Right lung (tissue), 10 donors: ENCODE results near the gene NPAT. TPM values are rescaled to one million over a fixed set of nuclear protein-coding genes. Genes with fewer than 3 reads are reported as not detected.
A peak's percentile ranks its signal among the peaks of the same experiment; 100 is the strongest.

Experiments used
- DNase-seq, 2 donors: peaks; one replicate each; pipeline ENCODE4 v3.0.0-alpha.2; 2013
- long read RNA-seq, 8 donors: transcript quantifications; one replicate each; lab custom pipeline, GENCODE V29; 2026
- polyA plus RNA-seq, 5 donors: library from polyadenylated mRNA; unstranded; fragments of 120-200 nt; gene quantifications; one replicate each; pipeline versions ENCODE4 v1.2.1 to v1.2.3, GENCODE V29; 2013; ENCODE audit warnings: inconsistent platforms in 1 of 5, low replicate concordance in 1 of 5; ENCODE audit not compliant: insufficient read length in 5 of 5, insufficient read depth in 1 of 5

The NPAT gene
- 10 to 100 TPM; 16.5 to 23.1 (median 20.6) TPM for polyA plus RNA-seq
- long read RNA-seq, donor 1, partial matches to known transcripts = 5 of 5 reads
- long read RNA-seq, donor 1, other reads (novel, unspliced or antisense) = 0 of 5 reads
- long read RNA-seq, donor 2 = 0 reads
- long read RNA-seq, donor 3, partial matches to known transcripts = 8 of 8 reads
- long read RNA-seq, donor 3, other reads (novel, unspliced or antisense) = 0 of 8 reads
- long read RNA-seq, donor 4, partial matches to known transcripts = 6 of 6 reads
- long read RNA-seq, donor 4, other reads (novel, unspliced or antisense) = 0 of 6 reads
- long read RNA-seq, donor 5, full-length matches to known transcripts = 1 of 8 reads
- long read RNA-seq, donor 5, partial matches to known transcripts = 7 of 8 reads
- long read RNA-seq, donor 5, other reads (novel, unspliced or antisense) = 0 of 8 reads
- long read RNA-seq, donor 6, partial matches to known transcripts = 8 of 8 reads
- long read RNA-seq, donor 6, other reads (novel, unspliced or antisense) = 0 of 8 reads
- long read RNA-seq, donor 7, partial matches to known transcripts = 37 of 37 reads
- long read RNA-seq, donor 7, other reads (novel, unspliced or antisense) = 0 of 37 reads
- long read RNA-seq, donor 8 = 0 reads

DNA sequence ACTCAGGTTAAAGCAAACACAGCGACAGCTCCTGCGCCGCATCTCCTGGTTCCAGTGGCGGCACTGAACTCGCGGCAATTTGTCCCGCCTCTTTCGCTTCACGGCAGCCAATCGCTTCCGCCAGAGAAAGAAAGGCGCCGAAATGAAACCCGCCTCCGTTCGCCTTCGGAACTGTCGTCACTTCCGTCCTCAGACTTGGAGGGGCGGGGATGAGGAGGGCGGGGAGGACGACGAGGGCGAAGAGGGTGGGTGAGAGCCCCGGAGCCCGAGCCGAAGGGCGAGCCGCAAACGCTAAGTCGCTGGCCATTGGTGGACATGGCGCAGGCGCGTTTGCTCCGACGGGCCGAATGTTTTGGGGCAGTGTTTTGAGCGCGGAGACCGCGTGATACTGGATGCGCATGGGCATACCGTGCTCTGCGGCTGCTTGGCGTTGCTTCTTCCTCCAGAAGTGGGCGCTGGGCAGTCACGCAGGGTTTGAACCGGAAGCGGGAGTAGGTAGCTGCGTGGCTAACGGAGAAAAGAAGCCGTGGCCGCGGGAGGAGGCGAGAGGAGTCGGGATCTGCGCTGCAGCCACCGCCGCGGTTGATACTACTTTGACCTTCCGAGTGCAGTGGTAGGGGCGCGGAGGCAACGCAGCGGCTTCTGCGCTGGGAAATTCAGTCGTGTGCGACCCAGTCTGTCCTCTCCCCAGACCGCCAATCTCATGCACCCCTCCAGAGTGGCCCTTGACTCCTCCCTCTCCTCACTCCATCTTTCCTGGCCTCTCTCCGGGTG lies at the start of gene NPAT, which contains the start of gene ATM:
Gene NPAT, minus strand, starts transcription at position 65 of the 774 bp plus-strand sequence. CDS start 102 bp downstream, outside the sequence.
Gene ATM, plus strand, starts transcription at position 494 of the 774 bp plus-strand sequence. CDS start 4,558 bp downstream, outside the sequence.
- DNase-seq = peak; percentile 99

- DNase-seq = no peak
Observed at GRCh38 chr11:108269583-108269982, 47.1 kb upstream of the NPAT start.

DNA sequence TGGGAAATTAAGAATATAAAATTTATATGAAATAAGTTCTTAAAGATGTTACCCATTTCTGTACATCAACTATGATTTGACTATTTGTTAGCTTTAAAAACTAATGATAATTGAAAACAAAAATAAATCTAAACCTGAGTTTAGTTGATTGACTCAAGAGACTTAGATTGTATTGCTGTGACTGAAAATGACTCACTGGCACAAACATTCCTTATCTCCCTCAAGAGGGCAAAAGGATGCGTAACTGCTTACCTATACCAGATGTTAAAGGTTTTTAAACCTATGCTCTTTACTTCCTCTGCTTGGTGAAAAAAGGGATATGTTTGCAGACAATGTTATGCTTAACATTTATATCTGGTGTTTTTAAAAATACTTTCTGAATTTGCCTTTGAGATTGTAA lies 30.7 kb upstream of the NPAT start:
- DNase-seq = no peak

GRCh38 chr11:108246885-108247284 lies 24.4 kb upstream of the NPAT start:
- no peak for DNase-seq

- DNase-seq = no peak
Observed at GRCh38 chr11:108246308-108246707, 23.9 kb upstream of the NPAT start.

DNA sequence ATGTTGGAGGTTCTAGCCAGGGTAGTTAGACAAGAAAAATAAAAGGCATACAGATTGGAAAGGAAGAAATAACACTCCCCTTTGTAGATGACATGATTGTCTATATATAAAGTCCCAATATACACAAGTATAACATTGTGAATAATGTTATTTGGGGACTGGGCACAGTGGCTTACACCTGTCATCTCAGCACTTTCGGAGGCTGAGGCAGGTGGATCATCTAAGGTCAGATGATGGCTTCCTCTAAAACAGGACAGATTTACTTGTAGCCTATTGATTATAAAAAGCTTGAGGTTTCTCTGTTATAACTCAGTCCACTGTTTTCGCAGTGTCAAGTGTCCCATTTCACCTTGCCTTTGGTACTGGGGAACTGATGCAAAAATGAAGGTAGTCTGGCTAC lies 20.0 kb upstream of the NPAT start:
- DNase-seq = no peak

GRCh38 chr11:108241330-108242037 lies 19.0 kb upstream of the NPAT start:
- DNase-seq = no peak

- no peak for DNase-seq
Observed at GRCh38 chr11:108239076-108239475, 16.6 kb upstream of the NPAT start.

DNA sequence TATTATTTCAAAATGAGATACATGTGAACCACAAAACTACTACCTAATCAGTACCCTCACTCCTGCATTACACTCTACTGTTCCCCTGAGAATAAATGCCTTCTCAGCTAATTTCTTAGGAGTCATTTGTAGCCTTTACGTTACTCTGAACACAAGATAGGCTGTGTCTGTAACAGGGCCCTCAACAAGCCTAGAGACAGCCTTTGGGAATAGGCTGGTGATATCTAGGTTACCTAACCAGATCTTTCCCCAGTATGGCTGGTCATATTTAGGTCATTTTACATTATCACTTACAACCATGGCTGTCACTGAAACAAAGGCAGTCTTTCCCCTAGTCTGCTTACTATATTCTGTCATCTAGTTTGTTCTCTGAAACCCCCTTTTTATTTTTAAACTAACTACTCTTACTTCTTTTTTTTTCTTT lies 14.6 kb upstream of the NPAT start:
- DNase-seq = no peak

GRCh38 chr11:108235633-108236032 lies 13.2 kb upstream of the NPAT start:
- DNase-seq = no peak

- DNase-seq = no peak
Observed at GRCh38 chr11:108235192-108235591, 12.8 kb upstream of the NPAT start.

DNA sequence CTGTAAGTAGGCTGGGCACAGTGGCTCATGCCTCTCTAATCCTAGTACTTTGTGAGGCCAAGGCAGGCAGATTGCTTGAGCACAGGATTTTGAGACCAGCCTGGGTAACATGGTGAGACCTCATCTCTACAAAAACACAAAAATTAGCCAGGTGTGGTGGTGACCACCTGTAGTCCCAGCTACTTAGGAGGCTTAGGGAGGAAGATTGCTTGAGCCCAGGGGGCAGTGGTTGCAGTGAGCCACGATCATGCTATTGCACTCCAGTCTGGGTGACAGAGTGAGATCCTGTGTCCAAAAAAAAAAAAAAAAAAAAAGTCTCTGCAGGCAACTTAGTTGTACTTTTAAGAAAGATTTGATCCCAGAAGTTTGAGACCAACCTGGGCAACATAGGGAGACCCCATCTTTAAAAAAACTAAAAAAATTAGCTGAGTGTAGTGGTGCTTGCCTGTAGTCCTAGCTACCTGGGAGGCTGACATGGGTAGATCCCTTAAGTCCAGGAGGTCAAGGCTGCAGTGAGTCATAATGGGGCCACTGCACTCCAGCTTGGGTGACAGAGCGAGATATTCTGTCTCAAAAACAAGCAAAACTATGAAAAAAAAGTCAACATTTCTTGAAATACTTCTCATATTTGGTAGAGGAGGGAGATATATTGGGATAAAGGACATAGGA lies 11.0 kb upstream of the NPAT start:
- no peak for DNase-seq

DNA sequence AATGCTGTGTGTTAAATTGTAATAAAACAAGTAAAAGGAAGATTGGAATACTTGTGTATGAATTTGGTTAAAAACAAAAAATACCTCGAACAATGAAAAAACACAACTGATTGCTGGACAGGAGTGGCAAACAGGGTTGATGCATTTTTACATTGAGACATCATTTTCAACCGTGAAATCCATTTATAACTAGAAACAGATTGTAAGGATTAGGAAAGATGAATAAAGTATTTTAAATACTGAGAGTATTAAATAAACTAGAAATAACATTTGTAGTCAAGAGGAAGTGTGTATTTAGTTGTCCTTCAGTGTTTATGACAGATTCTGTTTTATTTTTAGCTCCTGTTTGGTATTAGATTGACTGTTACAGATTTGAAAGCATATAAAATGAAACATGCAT lies 5.8 kb upstream of the NPAT start:
- no peak for DNase-seq

- no peak for DNase-seq
Observed at GRCh38 chr11:108226036-108226435, 3.6 kb upstream of the NPAT start.

DNA sequence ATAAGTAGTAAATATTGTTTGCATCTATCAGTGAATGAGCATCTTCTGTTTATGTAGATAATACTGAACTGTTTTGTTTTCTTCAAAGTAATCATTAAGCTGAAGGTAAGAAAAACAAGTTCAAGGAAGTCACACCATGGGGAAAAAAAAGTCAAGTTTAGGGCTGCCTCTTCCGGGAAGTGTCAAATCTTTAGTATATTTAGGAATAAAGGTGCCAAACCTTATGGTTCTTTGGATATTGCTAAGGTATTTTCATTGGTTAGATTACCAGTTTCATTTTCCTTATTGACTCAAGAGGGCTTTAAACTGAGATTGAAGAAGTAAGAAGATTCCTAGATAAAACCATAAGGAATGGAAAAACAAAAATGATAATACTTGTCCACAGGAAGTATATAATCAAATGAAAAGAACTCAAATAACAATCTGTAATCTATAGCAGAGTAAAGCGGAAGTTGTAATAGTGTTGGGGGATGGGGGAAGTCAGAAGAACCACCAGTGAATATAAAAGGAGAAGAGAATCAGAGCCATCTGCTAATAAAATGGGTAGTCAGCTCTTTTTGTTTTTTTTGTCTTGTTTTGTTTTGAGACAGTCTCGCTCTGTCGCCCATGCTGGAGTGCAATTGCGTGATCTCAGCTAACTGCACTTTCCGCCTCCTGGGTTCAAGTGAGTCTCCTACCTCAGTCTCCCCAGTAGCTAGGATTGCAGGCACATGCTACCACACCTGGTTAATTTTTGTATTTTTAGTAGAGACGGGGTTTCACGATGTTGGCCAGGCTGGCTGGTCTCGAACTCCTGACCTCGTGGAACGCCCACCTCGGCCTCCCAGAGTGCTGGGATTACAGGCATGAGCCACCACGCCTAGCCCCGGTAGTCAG lies 2.7 kb upstream of the NPAT start:
- DNase-seq = no peak

- no peak for DNase-seq
Observed at GRCh38 chr11:108224366-108224765, 1.9 kb upstream of the NPAT start.

- DNase-seq = no peak
Observed at GRCh38 chr11:108223348-108224149, 1.1 kb upstream of the NPAT start.

- DNase-seq = no peak
Observed at GRCh38 chr11:108221911-108222573, 396 bp downstream of the NPAT start.

GRCh38 chr11:108221371-108221770 lies 1.1 kb downstream of the NPAT start:
- peak; percentile 20 to 35 for DNase-seq
